DND-41 (cell line): ENCODE data around the gene CCNY.
A peak's percentile ranks its signal among the peaks of the same experiment; 100 is the strongest.

Experiments used
- ATAC-seq: fragments of 200-7000 bp; cut with Tn5 transposase; 3 replicates; pipeline ENCODE4 v1.9.1; 2021; ENCODE audit warnings: low read depth; ENCODE audit not compliant: insufficient read depth
- DNase-seq: peaks from one replicate; pipeline ENCODE4 v3.0.0-alpha.2; 2020
- H2AFZ ChIP-seq: 2 replicates; pipeline ENCODE4 v1.6.0; 2012; ENCODE audit warnings: low read depth, low read length
- H3K27ac ChIP-seq: 2 replicates; pipeline ENCODE4 v1.5.1; 2012; ENCODE audit warnings: low read length, inconsistent platforms
- H3K27me3 ChIP-seq: fragments of 200-600 bp; sonication (generic); 2 replicates; pipeline ENCODE4 v1.6.0; 2012; ENCODE audit warnings: low read length, mild to moderate bottlenecking, inconsistent platforms; ENCODE audit not compliant: insufficient read depth, poor library complexity
- H3K36me3 ChIP-seq: 2 replicates; pipeline ENCODE4 v1.5.1; 2012; ENCODE audit warnings: low read length, inconsistent platforms; ENCODE audit not compliant: insufficient read depth
- H3K4me1 ChIP-seq: 2 replicates; pipeline ENCODE4 v1.5.1; 2012; ENCODE audit warnings: mild to moderate bottlenecking, low read length; ENCODE audit not compliant: insufficient read depth
- H3K4me2 ChIP-seq: 2 replicates; pipeline ENCODE4 v1.6.0; 2012; ENCODE audit warnings: mild to moderate bottlenecking, moderate library complexity, low read length, inconsistent platforms; ENCODE audit not compliant: insufficient read depth
- H3K4me3 ChIP-seq, 2 experiments: fragments of 200-600 bp in 1 of 2; shearing (Covaris generic) in 1 of 2; 2 replicates each; pipeline ENCODE4 v1.5.1; 2012 to 2016; ENCODE audit warnings: inconsistent platforms in 2 of 2, low read length in 2 of 2, mild to moderate bottlenecking in 2 of 2, low read depth in 1 of 2, moderate library complexity in 1 of 2
- H3K79me2 ChIP-seq: 2 replicates; pipeline ENCODE4 v1.6.0; 2012; ENCODE audit warnings: low read length, inconsistent platforms; ENCODE audit not compliant: insufficient read depth
- H3K9ac ChIP-seq: 2 replicates; pipeline ENCODE4 v1.6.0; 2012; ENCODE audit warnings: low read depth, mild to moderate bottlenecking, inconsistent platforms, low read length, moderate library complexity
- H3K9me3 ChIP-seq: 2 replicates; pipeline ENCODE4 v1.5.1; 2012; ENCODE audit warnings: low read length, moderate library complexity, mild to moderate bottlenecking, inconsistent platforms; ENCODE audit not compliant: insufficient read depth, severe bottlenecking
- H4K20me1 ChIP-seq: 2 replicates; pipeline ENCODE4 v1.6.0; 2012; ENCODE audit warnings: low read length; ENCODE audit not compliant: insufficient read depth
- EZH2 ChIP-seq: IDR thresholded peaks from 3 replicates; pipeline ENCODE4 v1.6.1; 2012; ENCODE audit warnings: borderline replicate concordance, low read depth, mild to moderate bottlenecking, moderate library complexity, low read length, inconsistent platforms; ENCODE audit not compliant: severe bottlenecking
- TF ChIP-seq, protein P1 (sequence below): IDR thresholded peaks from 2 replicates; pipeline ENCODE4 v1.5.1; 2012; ENCODE audit warnings: borderline replicate concordance, low read length, moderate library complexity, mild to moderate bottlenecking; ENCODE audit not compliant: poor library complexity, severe bottlenecking; ENCODE audit errors: extremely low read depth

Gene CCNY

DNA sequence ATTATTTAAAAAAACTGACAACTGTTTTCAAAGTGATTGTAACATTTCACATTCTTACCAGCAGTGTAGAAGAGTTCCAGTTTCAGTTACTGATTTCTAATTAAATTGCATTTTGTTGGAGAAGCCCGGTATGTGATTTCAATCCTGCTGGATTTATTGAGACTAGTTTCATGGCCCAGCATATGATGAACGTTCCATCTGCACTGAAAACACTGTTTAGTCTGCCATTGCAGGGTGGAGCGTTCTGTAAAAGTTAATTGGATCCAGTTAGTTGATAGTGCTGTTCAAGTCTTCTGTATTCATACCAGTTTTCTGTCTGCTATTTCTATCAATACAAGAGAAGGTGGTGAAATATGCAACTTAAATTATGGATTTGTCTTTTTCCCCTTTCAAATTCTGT lies 37.3 kb upstream of the CCNY start:
- ATAC-seq = no peak
- H3K79me2 ChIP-seq = no peaks in the 10 kb centered on the region
- H3K27me3 ChIP-seq = no peaks in the 10 kb centered on the region
- H3K9ac ChIP-seq = no peak overlapping the region
- H4K20me1 ChIP-seq = no peaks in the 10 kb centered on the region
- no peaks in the 10 kb centered on the region for H3K4me1 ChIP-seq
- H2AFZ ChIP-seq = no peak overlapping the region
- no peak overlapping the region for H3K27ac ChIP-seq
- no peak overlapping the region for H3K4me2 ChIP-seq
- H3K9me3 ChIP-seq = no peaks in the 10 kb centered on the region
- no peak overlapping the region for H3K4me3 ChIP-seq
- DNase-seq = no peak
- no peaks in the 10 kb centered on the region for H3K36me3 ChIP-seq
- TF ChIP-seq, protein P1, sequence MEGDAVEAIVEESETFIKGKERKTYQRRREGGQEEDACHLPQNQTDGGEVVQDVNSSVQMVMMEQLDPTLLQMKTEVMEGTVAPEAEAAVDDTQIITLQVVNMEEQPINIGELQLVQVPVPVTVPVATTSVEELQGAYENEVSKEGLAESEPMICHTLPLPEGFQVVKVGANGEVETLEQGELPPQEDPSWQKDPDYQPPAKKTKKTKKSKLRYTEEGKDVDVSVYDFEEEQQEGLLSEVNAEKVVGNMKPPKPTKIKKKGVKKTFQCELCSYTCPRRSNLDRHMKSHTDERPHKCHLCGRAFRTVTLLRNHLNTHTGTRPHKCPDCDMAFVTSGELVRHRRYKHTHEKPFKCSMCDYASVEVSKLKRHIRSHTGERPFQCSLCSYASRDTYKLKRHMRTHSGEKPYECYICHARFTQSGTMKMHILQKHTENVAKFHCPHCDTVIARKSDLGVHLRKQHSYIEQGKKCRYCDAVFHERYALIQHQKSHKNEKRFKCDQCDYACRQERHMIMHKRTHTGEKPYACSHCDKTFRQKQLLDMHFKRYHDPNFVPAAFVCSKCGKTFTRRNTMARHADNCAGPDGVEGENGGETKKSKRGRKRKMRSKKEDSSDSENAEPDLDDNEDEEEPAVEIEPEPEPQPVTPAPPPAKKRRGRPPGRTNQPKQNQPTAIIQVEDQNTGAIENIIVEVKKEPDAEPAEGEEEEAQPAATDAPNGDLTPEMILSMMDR = no peak
- TF ChIP-seq EZH2 = no peak

DNA sequence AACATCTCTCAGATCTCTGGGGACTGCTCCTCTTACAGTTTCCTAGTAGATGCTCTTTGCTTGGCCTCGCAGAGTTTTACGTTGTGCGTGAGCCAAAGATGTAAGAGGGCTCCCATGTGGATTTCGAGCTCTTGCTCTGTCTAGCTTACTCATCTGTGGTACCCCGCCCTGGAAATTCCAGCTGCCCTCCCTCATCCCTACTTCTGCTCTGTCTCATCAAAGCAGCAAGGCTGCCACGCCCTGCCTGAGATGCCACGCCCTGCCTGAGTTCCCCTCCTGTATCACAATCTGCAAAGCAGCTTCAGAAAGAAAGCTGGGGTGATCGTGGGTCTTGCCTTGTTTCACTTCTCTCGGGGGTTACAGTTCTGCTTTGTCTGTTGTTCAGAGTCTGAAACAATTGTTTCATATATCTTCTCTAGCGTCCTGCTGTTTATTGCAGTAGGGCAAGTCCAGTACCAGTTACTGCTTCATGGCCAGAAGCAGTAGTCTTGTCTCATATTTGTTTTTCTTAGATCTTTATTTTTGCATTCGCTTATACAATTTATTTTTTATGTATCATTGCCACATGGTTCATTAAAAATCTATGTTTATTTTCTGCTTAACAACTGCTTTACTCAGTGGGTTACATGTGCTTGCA lies 36.1 kb upstream of the CCNY start:
- TF ChIP-seq, protein P1 = no peak
- no peak for TF ChIP-seq EZH2
- H3K4me1 ChIP-seq = no peaks in the 10 kb centered on the region
- no peaks in the 10 kb centered on the region for H3K36me3 ChIP-seq
- no peak overlapping the region for H3K27ac ChIP-seq
- H3K4me2 ChIP-seq = no peak overlapping the region
- H4K20me1 ChIP-seq = no peaks in the 10 kb centered on the region
- no peak overlapping the region for H2AFZ ChIP-seq
- ATAC-seq = no peak
- H3K4me3 ChIP-seq = no peak overlapping the region
- no peak for DNase-seq
- no peak overlapping the region for H3K9ac ChIP-seq
- H3K79me2 ChIP-seq = no peaks in the 10 kb centered on the region
- no peaks in the 10 kb centered on the region for H3K27me3 ChIP-seq
- H3K9me3 ChIP-seq = no peaks in the 10 kb centered on the region

DNA sequence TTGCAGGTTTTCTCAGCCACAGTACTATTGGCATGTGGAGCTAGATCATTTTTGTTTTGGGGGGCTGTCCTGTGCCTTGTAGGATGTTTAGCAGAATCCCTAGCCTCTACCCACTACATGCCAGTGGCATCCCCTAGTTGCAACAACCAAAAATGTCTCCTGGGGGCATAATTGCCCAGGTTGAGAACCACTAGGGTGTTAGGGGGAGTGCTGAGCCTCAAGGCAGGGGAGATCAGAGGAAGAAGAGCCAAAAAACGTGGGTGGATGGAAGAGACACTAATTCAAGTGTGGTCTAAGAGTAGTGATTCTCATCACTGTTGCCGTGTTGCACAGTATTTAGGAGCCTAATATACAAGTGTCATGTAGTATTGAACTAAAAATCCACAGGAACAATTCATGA lies 31.7 kb upstream of the CCNY start:
- Histone ChIP-seq H3K4me3 (no peak overlapping the region), H3K9me3 (no peaks in the 10 kb centered on the region), H4K20me1 (no peaks in the 10 kb centered on the region), H3K27me3 (no peaks in the 10 kb centered on the region), H2AFZ (no peak overlapping the region), H3K79me2 (no peaks in the 10 kb centered on the region), H3K27ac (no peak overlapping the region), H3K4me2 (no peak overlapping the region), H3K36me3 (no peaks in the 10 kb centered on the region), H3K4me1 (no peaks in the 10 kb centered on the region), H3K9ac (no peak overlapping the region)
- DNase-seq = no peak
- TF ChIP-seq EZH2 = no peak
- TF ChIP-seq, protein P1 = peak; percentile 39
- ATAC-seq = no peak
